Mammary epithelial cell (primary cell): Measurements from ENCODE around the gene DPP3.
"Not testable (repeated sequence)": the region's sequence is repeated elsewhere in the genome, so short reads cannot be mapped to it uniquely, and the experiment has no call there.

Experiments
- CTCF ChIP-seq, 2 donors: IDR thresholded peaks in 1 of 2; conservative IDR thresholded peaks in 1 of 2; 2 replicates each; pipeline ENCODE4 v1.5.1; 2011 to 2012; ENCODE audit warnings: inconsistent platforms in 2 of 2, low read length in 2 of 2, mild to moderate bottlenecking in 2 of 2, control low read depth in 1 of 2, low read depth in 1 of 2; ENCODE audit not compliant: insufficient read depth in 1 of 2; ENCODE audit errors: extremely low read depth in 1 of 2
- EZH2 ChIP-seq: IDR thresholded peaks from 2 replicates; pipeline ENCODE4 v1.6.1; 2012; ENCODE audit warnings: low read length, inconsistent platforms, borderline replicate concordance

GRCh38 chr11:66431871-66432329, 48.3 kb upstream of the DPP3 start:
- TF ChIP-seq CTCF (conservative IDR thresholded peaks at IDR 0.05 in 1 of 2, IDR thresholded peaks at IDR 0.05 in 1 of 2; ENCODE audit: extremely low read depth in 1 of 2, insufficient read depth in 1 of 2, low read depth in 1 of 2, low read length in 2 of 2); EZH2: not testable (repeated sequence)
